Lower lobe of right lung (tissue), 2 donors: ENCODE measurements around the gene LRGUK. TPM values are rescaled to one million over a fixed set of nuclear protein-coding genes. Genes with fewer than 3 reads are reported as not detected.
"Not testable (repeated sequence)": the region's sequence is repeated elsewhere in the genome, so short reads cannot be mapped to it uniquely, and the experiment has no call there.

Source experiments
- ATAC-seq, 2 donors: fragments of 200-7000 bp; cut with Tn5 transposase; one replicate each; pipeline ENCODE4 v1.9.1; 2020 to 2022; ENCODE audit warnings: mild to moderate bottlenecking in 2 of 2, moderate library complexity in 2 of 2
- DNase-seq: peaks from one replicate; pipeline ENCODE4 v3.0.0-alpha.2; 2020
- H3K27ac ChIP-seq: fragments of 200-600 bp; one replicate; pipeline ENCODE4 v1.8.0; 2022
- H3K27me3 ChIP-seq: fragments of 200-600 bp; one replicate; pipeline ENCODE4 v1.8.0; 2022; ENCODE audit warnings: low read depth
- H3K36me3 ChIP-seq: fragments of 200-600 bp; one replicate; pipeline ENCODE4 v1.8.0; 2022; ENCODE audit warnings: mild to moderate bottlenecking
- H3K4me1 ChIP-seq: fragments of 200-600 bp; one replicate; pipeline ENCODE4 v1.8.0; 2022
- H3K4me3 ChIP-seq: fragments of 200-600 bp; one replicate; pipeline ENCODE4 v1.8.0; 2022; ENCODE audit warnings: mild to moderate bottlenecking
- H3K9me3 ChIP-seq: fragments of 200-600 bp; one replicate; pipeline ENCODE4 v1.8.0; 2022
- intact Hi-C: fragments of 100-400 bp; cut with DNase I; formaldehyde crosslinking; loops from one replicate; pipeline ENCODE4 v1.11.0; 2022
- total RNA-seq: library from RNA; stranded (reverse); fragmentation: NEBNext Ultra II Directional; extraction: Animal tissue kit (Norgen Biotek cat#: 25700); gene quantifications from one replicate; pipeline ENCODE4 v1.2.1, GENCODE V29; 2021
- TF ChIP-seq, protein P1 (sequence below): fragments of 200-600 bp; IDR thresholded peaks from one replicate; pipeline ENCODE4 v1.8.0; 2022; ENCODE audit warnings: antibody characterized with exemption, mild to moderate bottlenecking
- donor health status: DM: no; HTN: yes; CAD: no; lungs with severe emphysema.

The LRGUK gene
- total RNA-seq, 1 donor from 2014 or later, result 1.8 TPM

- Histone ChIP-seq H3K36me3 (no peaks in the 10 kb centered on the region), H3K9me3 (no peaks in the 10 kb centered on the region), H3K4me1 (no peaks in the 10 kb centered on the region), H3K4me3 (no peak overlapping the region), H3K27me3 (no peaks in the 10 kb centered on the region), H3K27ac (no peak overlapping the region)
- TF ChIP-seq, protein P1, sequence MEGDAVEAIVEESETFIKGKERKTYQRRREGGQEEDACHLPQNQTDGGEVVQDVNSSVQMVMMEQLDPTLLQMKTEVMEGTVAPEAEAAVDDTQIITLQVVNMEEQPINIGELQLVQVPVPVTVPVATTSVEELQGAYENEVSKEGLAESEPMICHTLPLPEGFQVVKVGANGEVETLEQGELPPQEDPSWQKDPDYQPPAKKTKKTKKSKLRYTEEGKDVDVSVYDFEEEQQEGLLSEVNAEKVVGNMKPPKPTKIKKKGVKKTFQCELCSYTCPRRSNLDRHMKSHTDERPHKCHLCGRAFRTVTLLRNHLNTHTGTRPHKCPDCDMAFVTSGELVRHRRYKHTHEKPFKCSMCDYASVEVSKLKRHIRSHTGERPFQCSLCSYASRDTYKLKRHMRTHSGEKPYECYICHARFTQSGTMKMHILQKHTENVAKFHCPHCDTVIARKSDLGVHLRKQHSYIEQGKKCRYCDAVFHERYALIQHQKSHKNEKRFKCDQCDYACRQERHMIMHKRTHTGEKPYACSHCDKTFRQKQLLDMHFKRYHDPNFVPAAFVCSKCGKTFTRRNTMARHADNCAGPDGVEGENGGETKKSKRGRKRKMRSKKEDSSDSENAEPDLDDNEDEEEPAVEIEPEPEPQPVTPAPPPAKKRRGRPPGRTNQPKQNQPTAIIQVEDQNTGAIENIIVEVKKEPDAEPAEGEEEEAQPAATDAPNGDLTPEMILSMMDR, result no peak
- intact Hi-C loops, result no loop called here
- DNase-seq, result peak; percentile 66
- ATAC-seq, result peak; percentile 66 to 76
Measured at GRCh38 chr7:134212576-134213546, 85.7 kb downstream of the LRGUK start.

- no peaks in the 10 kb centered on the region for H3K4me1 ChIP-seq
- TF ChIP-seq, protein P1, result no peak
- intact Hi-C loops, result no loop called here
Measured at GRCh38 chr7:134220236-134220635, 93.1 kb downstream of the LRGUK start.

DNA sequence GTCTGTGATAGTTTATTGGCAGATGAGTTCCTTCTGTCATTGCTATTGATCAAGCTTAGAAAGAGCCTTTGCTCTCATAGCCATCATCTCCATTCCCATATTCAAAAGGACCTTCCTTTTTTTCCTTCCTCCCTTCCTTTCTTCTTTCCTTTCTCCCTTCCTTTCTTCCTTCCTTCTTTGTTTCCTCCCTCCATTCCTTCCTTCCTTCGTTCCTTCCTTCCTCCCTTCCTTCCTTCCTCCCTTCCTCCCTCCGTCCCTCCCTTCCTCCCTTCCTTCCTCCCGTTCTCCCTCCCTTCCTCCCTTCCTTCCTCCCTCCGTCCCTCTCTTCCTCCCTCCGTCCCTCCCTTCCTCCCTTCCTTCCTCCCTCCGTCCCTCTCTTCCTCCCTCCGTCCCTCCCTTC lies 104.2 kb downstream of the LRGUK start:
- H3K27ac ChIP-seq, H3K9me3 ChIP-seq, H3K4me1 ChIP-seq, DNase-seq, H3K27me3 ChIP-seq, H3K36me3 ChIP-seq, ATAC-seq, intact Hi-C loops, H3K4me3 ChIP-seq: not testable (repeated sequence)

More at GRCh38 chr7:134220236-134220635, 93.1 kb downstream of the LRGUK start:
- Histone ChIP-seq H3K9me3 (no peaks in the 10 kb centered on the region), H3K27ac (no peak overlapping the region), H3K27me3 (no peaks in the 10 kb centered on the region), H3K4me3 (no peak overlapping the region), H3K36me3 (no peaks in the 10 kb centered on the region)
- DNase-seq (no peak), ATAC-seq (no peak)

DNA sequence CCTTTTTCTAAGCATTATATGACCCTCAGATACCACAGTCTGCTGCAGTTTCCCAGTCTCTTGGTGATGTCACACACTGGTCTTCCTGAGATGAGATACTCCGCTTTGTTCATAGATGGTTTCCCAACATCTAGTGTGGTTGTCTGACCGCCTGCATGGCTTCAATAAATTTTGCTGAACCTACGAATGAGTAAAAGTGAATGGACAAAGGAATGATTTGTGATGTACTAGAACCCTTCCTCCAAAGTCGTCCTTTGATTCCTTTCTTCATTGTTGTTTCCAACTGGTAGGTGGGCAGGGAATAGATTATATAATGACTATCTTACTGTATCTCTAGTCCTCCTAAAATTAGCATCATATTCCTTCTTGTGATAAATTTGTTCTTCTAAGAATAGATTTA lies 107.1 kb downstream of the LRGUK start:
- H3K27ac ChIP-seq, result no peak overlapping the region
- no peak for DNase-seq
- no peaks in the 10 kb centered on the region for H3K36me3 ChIP-seq
- TF ChIP-seq, protein P1, result no peak
- no peaks in the 10 kb centered on the region for H3K27me3 ChIP-seq
- intact Hi-C loops, result no loop called here
- ATAC-seq, result no peak
- H3K9me3 ChIP-seq, result no peaks in the 10 kb centered on the region
- H3K4me1 ChIP-seq, result no peaks in the 10 kb centered on the region
- no peak overlapping the region for H3K4me3 ChIP-seq

DNA sequence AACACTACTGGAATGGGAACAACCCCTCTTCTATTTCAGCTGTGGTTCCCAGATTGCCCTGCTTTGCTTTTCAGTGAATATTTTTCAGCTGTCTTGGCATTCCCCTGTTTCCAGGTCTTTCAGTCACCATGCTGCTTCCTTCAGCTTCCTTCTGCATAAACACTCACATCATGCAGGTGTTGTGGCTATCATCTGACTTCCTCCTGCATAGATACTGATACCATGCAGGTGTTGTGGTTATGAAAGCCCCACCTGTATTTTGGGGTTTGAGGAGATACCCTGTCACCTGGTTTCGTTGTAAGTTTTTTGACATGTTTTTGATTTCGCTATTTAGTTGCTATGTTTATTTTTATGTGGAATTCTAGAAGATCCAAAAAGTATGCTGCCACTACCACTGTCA lies 118.1 kb downstream of the LRGUK start:
- no peaks in the 10 kb centered on the region for H3K4me1 ChIP-seq
- DNase-seq, result no peak
- no peaks in the 10 kb centered on the region for H3K27me3 ChIP-seq
- H3K36me3 ChIP-seq, result no peaks in the 10 kb centered on the region
- H3K4me3 ChIP-seq, result no peak overlapping the region
- H3K9me3 ChIP-seq, result no peaks in the 10 kb centered on the region
- H3K27ac ChIP-seq, result no peak overlapping the region
- TF ChIP-seq, protein P1, result no peak
- ATAC-seq, result no peak
- intact Hi-C loops, result no loop called here

DNA sequence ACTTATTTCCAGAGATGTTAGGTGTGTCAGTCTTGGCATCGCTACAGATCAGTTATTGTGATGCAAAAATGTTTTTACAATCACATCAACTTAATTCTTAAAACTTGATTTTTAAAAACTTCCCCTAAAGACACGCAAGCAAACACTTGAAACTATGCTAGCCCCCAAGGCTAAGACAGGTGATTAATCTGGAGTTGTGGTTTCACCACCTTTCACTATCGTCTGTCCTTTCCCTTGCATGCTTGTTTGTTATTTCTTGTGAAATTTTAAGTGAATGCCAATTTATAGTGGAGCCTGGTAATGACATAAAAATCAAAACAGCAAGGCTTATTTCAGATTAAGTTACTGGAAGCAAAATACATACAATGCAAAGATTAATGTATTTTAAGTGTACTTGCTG lies 119.2 kb downstream of the LRGUK start:
- Histone ChIP-seq H3K4me1 (no peaks in the 10 kb centered on the region), H3K27me3 (no peaks in the 10 kb centered on the region), H3K27ac (no peak overlapping the region), H3K36me3 (no peaks in the 10 kb centered on the region), H3K9me3 (no peaks in the 10 kb centered on the region), H3K4me3 (no peak overlapping the region)
- intact Hi-C loops, result no loop called here
- TF ChIP-seq, protein P1, result no peak
- no peak for ATAC-seq
- DNase-seq, result no peak
